SH-SY5Y (cell line): ENCODE data around the gene SUMO2.

Experiments
- GATA2 ChIP-seq: IDR thresholded peaks from 2 replicates; pipeline ENCODE4 v1.6.1; 2011; ENCODE audit warnings: mild to moderate bottlenecking, low read depth, low read length
- GATA3 ChIP-seq: IDR thresholded peaks from 2 replicates; pipeline ENCODE4 v1.6.1; 2011; ENCODE audit warnings: low read depth, mild to moderate bottlenecking, low read length, moderate library complexity

DNA sequence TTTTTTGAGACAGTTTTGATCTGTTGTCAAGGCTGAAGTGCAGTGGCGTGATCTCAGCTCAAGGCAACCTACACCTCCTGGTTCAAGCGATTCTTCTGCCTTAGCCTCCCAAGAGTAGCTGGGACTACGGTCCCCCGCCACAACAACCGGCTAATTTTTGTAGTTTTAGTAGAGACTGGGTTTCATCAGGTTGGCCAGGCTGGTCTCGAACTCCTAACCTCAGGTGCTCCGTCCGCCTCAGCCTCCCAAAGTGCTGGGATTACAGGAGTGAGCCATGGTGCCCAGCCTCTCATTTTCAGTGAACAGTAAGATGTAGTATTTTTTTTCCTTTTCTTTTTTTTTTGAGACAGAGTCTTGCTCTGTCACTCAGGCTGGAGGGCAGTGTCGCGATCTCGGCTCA lies 7.8 kb downstream of the SUMO2 start:
- TF ChIP-seq GATA2 (no peak), GATA3 (no peak)
